BLaER1 (cell line): ENCODE data around the gene BRSK1.

Source experiments
- H3K27ac ChIP-seq: shearing (Covaris generic); formaldehyde crosslinking; 2 replicates; pipeline ENCODE4 v1.8.1; 2022
- H3K27me3 ChIP-seq: shearing (Covaris generic); formaldehyde crosslinking; 2 replicates; pipeline ENCODE4 v1.8.1; 2022
- H3K36me3 ChIP-seq: shearing (Covaris generic); formaldehyde crosslinking; 2 replicates; pipeline ENCODE4 v1.8.1; 2022
- H3K4me1 ChIP-seq: shearing (Covaris generic); formaldehyde crosslinking; 2 replicates; pipeline ENCODE4 v1.8.1; 2022
- H3K4me2 ChIP-seq: shearing (Covaris generic); formaldehyde crosslinking; 2 replicates; pipeline ENCODE4 v1.8.1; 2022
- H3K4me3 ChIP-seq: shearing (Covaris generic); formaldehyde crosslinking; 2 replicates; pipeline ENCODE4 v1.8.1; 2022
- H3K9ac ChIP-seq: shearing (Covaris generic); formaldehyde crosslinking; 2 replicates; pipeline ENCODE4 v1.8.1; 2022
- H3K9me3 ChIP-seq: shearing (Covaris generic); formaldehyde crosslinking; 2 replicates; pipeline ENCODE4 v1.8.1; 2022
- H4K20me1 ChIP-seq: shearing (Covaris generic); formaldehyde crosslinking; 2 replicates; pipeline ENCODE4 v1.8.1; 2022
- Cebpa-rat ChIP-seq: shearing (Covaris generic); IDR thresholded peaks from 2 replicates; pipeline ENCODE4 v1.8.1; 2022

BRSK1 gene

DNA sequence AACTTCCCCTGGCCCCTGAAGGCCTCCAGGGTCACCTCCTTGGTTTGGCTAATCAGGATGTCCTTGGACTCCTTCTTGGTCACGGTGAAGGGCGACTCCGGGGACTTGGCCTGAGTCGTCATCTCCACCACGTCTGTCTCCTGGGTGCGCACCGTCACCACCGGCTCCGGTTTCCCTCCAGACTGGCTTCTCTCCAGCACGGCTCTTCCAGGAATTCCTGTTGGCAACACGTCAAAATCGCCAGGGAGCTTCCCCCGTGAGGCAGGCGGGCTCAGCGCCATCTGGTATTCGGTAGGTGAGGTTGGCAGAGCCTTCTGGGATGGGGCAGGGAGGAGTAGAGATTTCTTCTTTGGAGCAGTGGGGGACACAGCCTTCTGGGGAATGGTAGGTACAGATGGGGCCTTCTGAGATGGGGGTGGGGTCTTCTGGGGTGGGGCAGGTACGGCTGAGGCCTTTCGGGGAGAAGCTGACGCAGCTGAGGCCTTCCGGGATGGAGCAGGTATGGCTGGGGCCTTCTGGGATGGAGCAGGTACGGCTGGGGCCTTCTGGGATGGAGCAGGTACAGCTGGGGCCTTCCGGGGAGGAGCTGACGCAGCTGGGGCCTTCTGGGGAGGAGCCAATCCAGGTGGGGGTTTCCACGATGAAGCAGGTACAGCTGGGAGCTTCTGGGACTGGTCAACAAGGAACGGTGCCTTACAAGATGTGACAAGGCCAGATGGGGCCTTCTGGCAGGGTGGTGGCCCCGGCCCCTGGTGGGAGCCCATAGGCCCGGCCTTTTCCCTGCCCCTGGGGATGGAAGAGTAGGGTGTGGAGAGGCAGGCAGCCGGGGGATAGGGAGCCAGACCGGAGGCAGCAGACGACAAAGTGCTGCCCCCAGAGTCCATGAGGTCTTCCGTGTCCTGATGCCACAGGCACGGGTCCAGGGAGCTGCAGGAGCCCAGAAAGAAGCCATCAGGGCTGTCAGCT is 75.4 kb downstream of the BRSK1 start:
- Histone ChIP-seq H3K4me2 (no peak overlapping the region), H3K9me3 (no peaks in the 10 kb centered on the region), H3K9ac (no peak overlapping the region), H3K27ac (no peak overlapping the region), H3K36me3 (no peaks in the 10 kb centered on the region), H3K4me1 (peaks cover 17% of the 10 kb centered on the region; the same call in 1 of the 2 replicates), H3K27me3 (peaks cover 33% of the 10 kb centered on the region), H3K4me3 (no peak overlapping the region), H4K20me1 (peaks cover 4% of the 10 kb centered on the region; the same call in 1 of the 2 replicates)
- TF ChIP-seq Cebpa-rat, result no peak

DNA sequence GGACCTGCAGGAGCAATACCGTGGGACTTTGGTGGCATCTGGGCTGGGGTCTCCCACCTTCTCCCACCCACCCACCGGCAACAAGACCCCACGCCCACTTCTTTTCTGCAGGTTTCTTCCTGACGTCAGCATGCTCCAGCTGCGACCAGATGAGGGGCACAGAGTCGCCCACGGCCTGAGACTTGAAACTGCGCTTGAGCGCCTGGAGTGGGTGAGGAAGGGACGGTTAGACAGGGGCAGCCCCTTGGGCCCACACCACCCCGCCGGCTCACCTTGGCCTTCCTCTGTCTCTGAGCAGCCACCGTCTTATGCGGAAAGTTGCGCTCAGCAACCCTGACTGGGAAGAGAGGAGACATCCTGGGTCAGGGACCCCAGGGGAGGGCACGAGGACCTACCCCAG is 77.1 kb downstream of the BRSK1 start:
- no peak overlapping the region for H3K4me2 ChIP-seq
- peaks cover 7% of the 10 kb centered on the region; the same call in 1 of the 2 replicates for H3K4me1 ChIP-seq
- no peaks in the 10 kb centered on the region for H3K36me3 ChIP-seq
- H3K4me3 ChIP-seq, result no peak overlapping the region
- no peaks in the 10 kb centered on the region; the same call in 1 of the 2 replicates for H4K20me1 ChIP-seq
- H3K9me3 ChIP-seq, result no peaks in the 10 kb centered on the region
- no peak overlapping the region for H3K9ac ChIP-seq
- H3K27me3 ChIP-seq, result peaks cover 17% of the 10 kb centered on the region
- TF ChIP-seq Cebpa-rat, result no peak
- no peak overlapping the region for H3K27ac ChIP-seq
